ENCODE data around the gene FAH. TPM values are rescaled to one million over a fixed set of nuclear protein-coding genes. Genes with fewer than 3 reads are reported as not detected.

FAH gene
- total RNA-seq, 2 donors from 2014 or later = 16.0 to 39.8 TPM

GRCh38 chr15:80163897-80164296, 11.1 kb downstream of the FAH start:
- no peak for TF ChIP-seq CTCF (IDR thresholded peaks at IDR 0.05)
- Histone ChIP-seq H3K27me3 (no peaks in the 10 kb centered on the region), H3K36me3 (no peaks in the 10 kb centered on the region), H3K9me3 (no peaks in the 10 kb centered on the region), H3K4me1 (no peaks in the 10 kb centered on the region), H3K4me3 (no peak overlapping the region), H3K27ac (no peak overlapping the region), H3K9ac (ENCODE audit: low read depth in 2 of 2, low read length in 2 of 2) (no peak overlapping the region)
- DNase-seq = no peak
- intact Hi-C loops (cut with DNase I) = no loop called here

GRCh38 chr15:80167936-80168335, 15.1 kb downstream of the FAH start:
- Histone ChIP-seq H3K27ac (no peak overlapping the region), H3K4me3 (no peak overlapping the region), H3K36me3 (no peaks in the 10 kb centered on the region), H3K4me1 (no peaks in the 10 kb centered on the region), H3K9ac (ENCODE audit: low read depth in 2 of 2, low read length in 2 of 2) (no peak overlapping the region), H3K9me3 (no peaks in the 10 kb centered on the region), H3K27me3 (no peaks in the 10 kb centered on the region)
- TF ChIP-seq CTCF (IDR thresholded peaks at IDR 0.05) = no peak
- intact Hi-C loops (cut with DNase I) = no loop called here
- no peak for DNase-seq

GRCh38 chr15:80168421-80168820, 15.6 kb downstream of the FAH start:
- Histone ChIP-seq H3K9ac (ENCODE audit: low read depth in 2 of 2, low read length in 2 of 2) (no peak overlapping the region), H3K4me3 (no peak overlapping the region), H3K9me3 (no peaks in the 10 kb centered on the region), H3K36me3 (no peaks in the 10 kb centered on the region), H3K27ac (no peak overlapping the region), H3K4me1 (no peaks in the 10 kb centered on the region), H3K27me3 (no peaks in the 10 kb centered on the region)
- no peak for DNase-seq
- intact Hi-C loops (cut with DNase I) = no loop called here
- TF ChIP-seq CTCF (IDR thresholded peaks at IDR 0.05) = no peak

GRCh38 chr15:80169768-80170357, 17.1 kb downstream of the FAH start:
- TF ChIP-seq CTCF (IDR thresholded peaks at IDR 0.05) = no peak
- H3K4me3 ChIP-seq = no peak overlapping the region
- no peaks in the 10 kb centered on the region for H3K36me3 ChIP-seq
- H3K4me1 ChIP-seq = no peaks in the 10 kb centered on the region
- H3K9me3 ChIP-seq = no peaks in the 10 kb centered on the region
- DNase-seq = no peak
- no peak overlapping the region for H3K9ac ChIP-seq (ENCODE audit: low read depth in 2 of 2, low read length in 2 of 2)
- H3K27me3 ChIP-seq = no peaks in the 10 kb centered on the region
- no peak overlapping the region for H3K27ac ChIP-seq
- intact Hi-C loops (cut with DNase I) = loop anchor here (5.0 to 10.0 kb wide), 3 partner anchors 113 to 785 kb away; partner anchors contain the start of genes MTHFS and ZFAND6

GRCh38 chr15:80170596-80170995, 17.8 kb downstream of the FAH start:
- DNase-seq = no peak
- intact Hi-C loops (cut with DNase I) = loop anchor here (5.0 to 10.0 kb wide), 3 partner anchors 113 to 786 kb away; partner anchors contain the start of genes MTHFS and ZFAND6
- Histone ChIP-seq H3K36me3 (no peaks in the 10 kb centered on the region), H3K27me3 (no peaks in the 10 kb centered on the region), H3K9me3 (no peaks in the 10 kb centered on the region), H3K9ac (ENCODE audit: low read depth in 2 of 2, low read length in 2 of 2) (no peak overlapping the region), H3K4me3 (no peak overlapping the region), H3K4me1 (no peaks in the 10 kb centered on the region), H3K27ac (no peak overlapping the region)
- no peak for TF ChIP-seq CTCF (IDR thresholded peaks at IDR 0.05)

Data from colonic mucosa (tissue), 4 donors.